Heart right ventricle (tissue), 16 donors: ENCODE results near the gene FARP2. TPM values are rescaled to one million over a fixed set of nuclear protein-coding genes. Genes with fewer than 3 reads are reported as not detected.

Experiments
- ATAC-seq, 8 donors: fragments of 200-7000 bp; cut with Tn5 transposase; one replicate each; pipeline ENCODE4 v1.9.1; 2020; ENCODE audit warnings: mild to moderate bottlenecking in 8 of 8, moderate library complexity in 8 of 8, moderate number of reproducible peaks in 1 of 8
- DNase-seq, 2 donors: peaks; one replicate each; pipeline ENCODE4 v3.0.0-alpha.2; 2020
- H3K27ac ChIP-seq, 10 donors: fragments of 200-600 bp; sonication (generic) in 2 of 10; one replicate each; pipeline versions ENCODE4 v1.5.0 to v1.8.0; 2020 to 2022; ENCODE audit warnings: mild to moderate bottlenecking in 3 of 10
- H3K27me3 ChIP-seq, 7 donors: fragments of 200-600 bp; one replicate each; pipeline ENCODE4 v1.8.0; 2021 to 2022; ENCODE audit warnings: mild to moderate bottlenecking in 2 of 7
- H3K36me3 ChIP-seq, 9 donors: fragments of 200-600 bp; sonication (generic) in 1 of 9; one replicate each; pipeline versions ENCODE4 v1.5.0 to v1.8.0; 2020 to 2022; ENCODE audit warnings: mild to moderate bottlenecking in 2 of 9
- H3K4me1 ChIP-seq, 9 donors: fragments of 200-600 bp; sonication (generic) in 1 of 9; one replicate each; pipeline versions ENCODE4 v1.5.0 to v1.8.0; 2020 to 2022; ENCODE audit warnings: mild to moderate bottlenecking in 4 of 9
- H3K4me3 ChIP-seq, 10 donors: fragments of 200-600 bp; sonication (generic) in 2 of 10; one replicate each; pipeline versions ENCODE4 v1.5.0 to v1.8.0; 2020 to 2022; ENCODE audit warnings: mild to moderate bottlenecking in 7 of 10, moderate library complexity in 2 of 10
- H3K9me3 ChIP-seq, 11 donors: fragments of 200-600 bp in 10 of 11; sonication (generic) in 2 of 11; one replicate each; pipeline versions ENCODE4 v1.5.0 to v1.8.0; 2013 to 2022; ENCODE audit warnings: mild to moderate bottlenecking in 2 of 11, control low read depth in 1 of 11, moderate library complexity in 1 of 11
- WGBS, 2 donors: extraction: QIAGEN DNeasy Blood & Tissue Kit; methylation state at CpG; one replicate each; pipeline ENCODE4 v1.1.7; 2013; ENCODE audit warnings: inconsistent platforms in 1 of 2; 5-methylcytosine and 5-hydroxymethylcytosine counted together
- intact Hi-C, 10 donors: fragments of 100-400 bp; cut with DNase I; formaldehyde crosslinking; loops; one replicate each; pipeline versions ENCODE4 v1.11.1 to v1.14.2; 2022
- polyA plus RNA-seq, 2 donors: library from polyadenylated mRNA; stranded (reverse); fragments of 200-250 nt; gene quantifications; one replicate each; pipeline ENCODE4 v1.2.3, GENCODE V29; 2013
- total RNA-seq, 10 donors: library from RNA; stranded (reverse); fragmentation: NEBNext Ultra II Directional in 3 of 10; extraction: Animal tissue kit (Norgen Biotek cat#: 25700) in 3 of 10; gene quantifications; one replicate each; pipeline versions ENCODE4 v1.2.1 to v1.2.4, GENCODE V29; 2021 to 2023
- TF ChIP-seq, protein P1 (sequence below), 9 donors: fragments of 200-600 bp; sonication (generic) in 2 of 9; IDR thresholded peaks; one replicate each; pipeline versions ENCODE4 v1.5.0 to v1.8.0; 2021 to 2022; ENCODE audit warnings: antibody characterized with exemption in 9 of 9, mild to moderate bottlenecking in 5 of 9, moderate library complexity in 1 of 9
- donor health status: Arrhythmogenic right ventricular cardiomyopathy.
- donor health status: ischemic (EF 13 %, LVEDD 7.1; RV severe dilation, severe dysfunction).
- donor health status: healthy with polysubstance abuse.
- donor health status: DM: no; HTN: yes; CAD: no.
- donor health status: DM: no; HTN: no; CAD: no.
- donor health status: ischemic (EF 25% LVEDD 6.9; RV normal size, moderate dysfunction).
- donor health status: ischemic (EF 25% LVEDD 5.7; RV mildly dilated, moderate dysfunction).
- donor health status: healthy.
- donor health status: DM: yes; HTN: yes; CAD: no.
- donor health status: Ischemic cardiomyopathy.
- donor health status: ischemic (EF 35%, LVEDD 5.7; RV mildly dilated, moderate dysfunction).
- donor health status: nonischemic (EF 11% LVEDD 7.7; RV severe dilation, severe dysfunction).
- donor health status: DM: yes; HTN: yes; CAD: no.
- donor health status: PGD.
- donor health status: ischemic (EF 29% LVEDD 5.4; RV normal size, mild dysfunction).
- donor health status: nonischemic (EF 23%, LVEDD 6.1; RV moderate dilation, normal function).

FARP2 gene
- total and polyA plus RNA-seq, 12 donors = 7.1 to 23.6 (median 19.3) TPM

DNA sequence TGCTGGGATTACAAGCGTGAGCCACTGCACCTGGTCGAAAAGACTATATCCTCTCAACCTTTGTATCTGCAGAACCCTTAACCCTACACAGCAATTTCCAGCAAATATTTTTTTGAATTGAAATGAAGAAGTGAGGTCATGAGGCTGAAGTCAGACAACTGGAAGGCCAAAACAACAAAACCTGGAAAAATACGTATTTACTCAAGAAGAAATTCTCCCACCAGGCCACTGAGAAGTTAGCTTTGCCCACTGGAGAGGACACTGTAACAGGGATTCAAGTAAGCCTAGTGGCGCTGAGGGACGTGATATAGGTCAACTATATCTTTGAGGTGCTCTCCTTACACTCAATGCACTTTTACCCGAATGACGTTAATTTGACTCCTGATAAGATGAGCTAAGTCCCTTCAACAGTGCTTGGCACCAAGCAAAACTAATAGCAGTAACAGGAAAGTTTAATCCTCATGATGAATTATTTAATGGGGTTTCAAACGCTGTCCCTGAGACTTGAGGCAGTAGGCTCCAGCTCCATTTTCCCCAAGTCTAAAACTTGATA is 42.5 kb upstream of the FARP2 start:
- peak overlapping the region in 4 of 10 donors; percentile 24 to 98 (median 94) for H3K27ac ChIP-seq
- TF ChIP-seq, protein P1, sequence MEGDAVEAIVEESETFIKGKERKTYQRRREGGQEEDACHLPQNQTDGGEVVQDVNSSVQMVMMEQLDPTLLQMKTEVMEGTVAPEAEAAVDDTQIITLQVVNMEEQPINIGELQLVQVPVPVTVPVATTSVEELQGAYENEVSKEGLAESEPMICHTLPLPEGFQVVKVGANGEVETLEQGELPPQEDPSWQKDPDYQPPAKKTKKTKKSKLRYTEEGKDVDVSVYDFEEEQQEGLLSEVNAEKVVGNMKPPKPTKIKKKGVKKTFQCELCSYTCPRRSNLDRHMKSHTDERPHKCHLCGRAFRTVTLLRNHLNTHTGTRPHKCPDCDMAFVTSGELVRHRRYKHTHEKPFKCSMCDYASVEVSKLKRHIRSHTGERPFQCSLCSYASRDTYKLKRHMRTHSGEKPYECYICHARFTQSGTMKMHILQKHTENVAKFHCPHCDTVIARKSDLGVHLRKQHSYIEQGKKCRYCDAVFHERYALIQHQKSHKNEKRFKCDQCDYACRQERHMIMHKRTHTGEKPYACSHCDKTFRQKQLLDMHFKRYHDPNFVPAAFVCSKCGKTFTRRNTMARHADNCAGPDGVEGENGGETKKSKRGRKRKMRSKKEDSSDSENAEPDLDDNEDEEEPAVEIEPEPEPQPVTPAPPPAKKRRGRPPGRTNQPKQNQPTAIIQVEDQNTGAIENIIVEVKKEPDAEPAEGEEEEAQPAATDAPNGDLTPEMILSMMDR (IDR thresholded peaks at IDR 0.05) = no peak
- no peaks in the 10 kb centered on the region for H3K9me3 ChIP-seq
- H3K4me3 ChIP-seq = peak overlapping the region in 3 of 10 donors; percentile 69 to 81 (median 76)
- peaks cover 0 to 2% (median 0%) of the 10 kb centered on the region in 9 donors for H3K36me3 ChIP-seq
- no peak for DNase-seq
- 82 to 87% methylated on average over 8 of the region's 8 CpGs for WGBS, 2 donors
- ATAC-seq = no peak
- intact Hi-C loops = loop anchor here in 6 of 10 donors (2.0 to 5.0 kb wide), 2 partner anchors 41 kb away; no protein-coding TSS in a partner anchor
- H3K27me3 ChIP-seq = no peaks in the 10 kb centered on the region
- H3K4me1 ChIP-seq = peaks cover 3 to 80% (median 55%) of the 10 kb centered on the region in 9 donors

DNA sequence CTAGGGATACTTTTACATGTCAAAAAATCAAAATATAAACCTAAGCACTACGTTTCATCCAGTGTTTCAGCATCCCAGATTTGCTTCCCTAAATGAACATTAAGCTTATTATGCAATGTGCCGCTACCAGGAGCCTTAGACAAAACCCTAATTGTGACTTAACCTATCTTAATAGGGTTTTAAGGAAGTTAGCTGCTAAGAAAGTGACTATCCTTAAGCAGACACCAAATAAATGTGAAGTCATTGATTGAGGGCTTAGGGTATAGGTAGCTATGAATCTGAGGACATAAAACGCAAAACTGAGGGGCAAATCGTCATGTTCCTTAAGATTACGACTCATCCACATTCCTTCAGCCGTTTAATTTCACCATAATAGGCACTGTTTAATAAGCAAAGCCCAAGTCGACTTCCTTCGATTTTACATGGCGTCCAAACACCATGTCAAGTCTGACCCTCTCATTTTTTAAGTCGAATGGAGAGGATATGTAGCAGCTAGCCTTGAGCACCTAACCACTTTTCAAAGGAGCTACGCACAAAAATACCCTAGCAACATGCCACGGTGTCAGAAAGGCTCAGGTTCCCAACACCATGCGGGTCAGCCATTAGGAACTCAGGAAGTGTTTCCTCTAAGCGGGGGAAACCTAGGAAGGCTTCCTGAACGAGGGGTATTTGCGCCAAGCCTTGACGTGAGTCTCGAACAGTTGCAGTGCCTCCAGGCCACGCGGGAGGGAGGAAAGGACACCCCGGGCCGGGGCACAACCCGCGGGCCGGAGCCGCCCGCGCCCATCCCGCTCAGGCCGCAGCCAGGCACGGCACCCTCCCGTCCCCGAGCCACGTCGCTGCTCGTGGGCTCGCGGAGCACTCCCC is 41.6 kb upstream of the FARP2 start:
- Histone ChIP-seq H3K4me3 (peak overlapping the region; percentile 68 to 93 (median 76)), H3K9me3 (no peaks in the 10 kb centered on the region), H3K4me1 (peaks cover 3 to 80% (median 55%) of the 10 kb centered on the region in 9 donors), H3K27me3 (no peaks in the 10 kb centered on the region), H3K27ac (peak overlapping the region; percentile 89 to 99 (median 96)), H3K36me3 (no peaks in the 10 kb centered on the region)
- ATAC-seq = no peak
- TF ChIP-seq, protein P1 (IDR thresholded peaks at IDR 0.05) = no peak
- intact Hi-C loops = loop anchor here in 8 of 10 donors (2.0 to 5.0 kb wide), 3 partner anchors 38 to 42 kb away; no protein-coding TSS in a partner anchor
- no peak for DNase-seq
- 6% methylated on average over 31 to 38 of the region's 38 CpGs for WGBS, 2 donors

DNA sequence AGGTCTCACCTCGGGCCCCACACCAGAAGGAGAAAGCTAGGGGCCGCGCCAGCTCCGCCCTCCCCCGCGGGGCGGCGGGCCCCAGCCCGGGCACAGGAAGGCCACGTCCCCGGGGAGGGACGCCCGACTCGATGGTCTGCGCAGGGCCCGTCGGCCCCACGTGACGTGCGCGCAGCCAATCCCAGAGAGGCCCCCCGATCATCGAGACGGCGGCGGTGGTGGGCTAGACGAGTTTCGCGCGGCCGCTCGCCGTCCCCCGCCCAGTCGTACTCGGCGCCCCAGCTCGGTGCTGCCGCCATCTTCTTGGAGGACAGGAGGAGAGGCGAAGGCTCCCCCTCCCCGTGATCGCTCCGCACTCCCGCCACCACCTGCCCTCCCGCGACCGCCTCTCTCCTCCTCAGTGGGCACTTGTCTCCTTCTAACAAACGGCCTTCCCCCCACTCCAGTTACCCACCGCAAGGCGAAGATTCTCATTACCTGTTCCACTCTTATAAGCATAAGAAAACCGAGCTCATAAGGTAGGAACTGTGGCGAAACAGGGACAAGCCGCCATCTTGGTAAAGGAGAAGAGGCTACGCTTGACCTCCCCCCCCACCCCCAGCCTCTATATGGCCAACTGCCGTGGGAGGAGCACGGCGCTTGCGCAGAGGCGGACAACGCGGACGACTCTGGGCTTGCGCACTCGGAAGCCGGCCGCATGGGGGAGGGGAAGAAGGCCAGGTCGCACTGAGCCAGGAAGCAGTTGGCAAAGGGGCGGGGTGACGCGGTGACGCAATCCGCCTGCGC is 40.8 kb upstream of the FARP2 start, which contains the start of gene HDLBP:
Gene HDLBP (minus strand): TSS at position 580 of the 786 bp plus-strand sequence. CDS start 48,803 bp downstream, outside the sequence.
- Histone ChIP-seq H3K9me3 (no peaks in the 10 kb centered on the region), H3K27me3 (no peaks in the 10 kb centered on the region), H3K4me3 (peak within 1 kb of the TSS; percentile 68 to 93 (median 76)), H3K36me3 (no peaks in the 10 kb centered on the region), H3K4me1 (peaks cover 8 to 80% (median 61%) of the 10 kb centered on the region in 9 donors), H3K27ac (peak within 1 kb of the TSS; percentile 89 to 99 (median 96))
- DNase-seq (peak; percentile 100), ATAC-seq (peak; percentile 90 to 97 (median 94))
- TF ChIP-seq, protein P1 (IDR thresholded peaks at IDR 0.05) = peak in 6 of 9 donors; percentile 40 to 67 (median 52)
- 0 to 1% methylated on average over 69 to 73 of the region's 73 CpGs for WGBS, 2 donors
- intact Hi-C loops = loop anchor here in 5 of 10 donors (2.0 to 5.0 kb wide), 3 partner anchors 37 to 43 kb away; no protein-coding TSS in a partner anchor
